ENCODE measurements around the gene SLC6A6.
A peak's percentile ranks its signal among the peaks of the same experiment; 100 is the strongest.

The SLC6A6 gene

GRCh38 chr3:14505001-14505802, 102.8 kb downstream of the SLC6A6 start:
- DNase-seq (ENCODE audit: insufficient read length, low spot score) = no peak
- no peak for FAIRE-seq
- TF ChIP-seq POU2F2 (IDR thresholded peaks at IDR 0.05; ENCODE audit: low read depth, low read length) (no peak), TAF1 (IDR thresholded peaks at IDR 0.05; ENCODE audit: low read depth, low read length) (no peak), SPI1 (IDR thresholded peaks at IDR 0.05; ENCODE audit: low read depth, low read length) (no peak), POLR2AphosphoS5 (IDR thresholded peaks at IDR 0.05; ENCODE audit: low read depth, low read length) (no peak), PAX5 (IDR thresholded peaks at IDR 0.05; ENCODE audit: insufficient read depth, low read length, severe bottlenecking) (no peak), POLR2A (IDR thresholded peaks at IDR 0.05; ENCODE audit: low read depth, low read length) (no peak)

- DNase-seq (ENCODE audit: insufficient read length, low spot score) = no peak
- FAIRE-seq = no peak
- TF ChIP-seq PAX5 (IDR thresholded peaks at IDR 0.05; ENCODE audit: insufficient read depth, low read length, severe bottlenecking) (no peak), POLR2A (IDR thresholded peaks at IDR 0.05; ENCODE audit: low read depth, low read length) (no peak), POU2F2 (IDR thresholded peaks at IDR 0.05; ENCODE audit: low read depth, low read length) (no peak), SPI1 (IDR thresholded peaks at IDR 0.05; ENCODE audit: low read depth, low read length) (no peak), POLR2AphosphoS5 (IDR thresholded peaks at IDR 0.05; ENCODE audit: low read depth, low read length) (no peak), TAF1 (IDR thresholded peaks at IDR 0.05; ENCODE audit: low read depth, low read length) (no peak)
Measured at GRCh38 chr3:14505803-14506500, 103.5 kb downstream of the SLC6A6 start.

- TF ChIP-seq PAX5 (IDR thresholded peaks at IDR 0.05; ENCODE audit: insufficient read depth, low read length, severe bottlenecking) (no peak), POLR2AphosphoS5 (IDR thresholded peaks at IDR 0.05; ENCODE audit: low read depth, low read length) (no peak), POLR2A (IDR thresholded peaks at IDR 0.05; ENCODE audit: low read depth, low read length) (no peak), TAF1 (IDR thresholded peaks at IDR 0.05; ENCODE audit: low read depth, low read length) (no peak), POU2F2 (IDR thresholded peaks at IDR 0.05; ENCODE audit: low read depth, low read length) (no peak), SPI1 (IDR thresholded peaks at IDR 0.05; ENCODE audit: low read depth, low read length) (no peak)
- FAIRE-seq (no peak), DNase-seq (ENCODE audit: insufficient read length, low spot score) (no peak)
Measured at GRCh38 chr3:14506626-14507304, 104.4 kb downstream of the SLC6A6 start.

GRCh38 chr3:14507305-14507741, 104.9 kb downstream of the SLC6A6 start:
- no peak for TF ChIP-seq POLR2AphosphoS5 (IDR thresholded peaks at IDR 0.05; ENCODE audit: low read depth, low read length)
- no peak for TF ChIP-seq POU2F2 (IDR thresholded peaks at IDR 0.05; ENCODE audit: low read depth, low read length)
- no peak for TF ChIP-seq PAX5 (IDR thresholded peaks at IDR 0.05; ENCODE audit: insufficient read depth, low read length, severe bottlenecking)
- no peak for TF ChIP-seq SPI1 (IDR thresholded peaks at IDR 0.05; ENCODE audit: low read depth, low read length)
- TF ChIP-seq TAF1 (IDR thresholded peaks at IDR 0.05; ENCODE audit: low read depth, low read length) = no peak
- no peak for TF ChIP-seq POLR2A (IDR thresholded peaks at IDR 0.05; ENCODE audit: low read depth, low read length)
- FAIRE-seq (no peak), DNase-seq (ENCODE audit: insufficient read length, low spot score) (no peak)

- no peak for TF ChIP-seq POU2F2 (IDR thresholded peaks at IDR 0.05; ENCODE audit: low read depth, low read length)
- no peak for FAIRE-seq
- DNase-seq (ENCODE audit: insufficient read length, low spot score) = no peak
Measured at GRCh38 chr3:14507757-14508504, 105.5 kb downstream of the SLC6A6 start.

GRCh38 chr3:14508505-14508819, 106.1 kb downstream of the SLC6A6 start:
- no peak for TF ChIP-seq TAF1 (IDR thresholded peaks at IDR 0.05; ENCODE audit: low read depth, low read length)
- TF ChIP-seq POU2F2 (IDR thresholded peaks at IDR 0.05; ENCODE audit: low read depth, low read length) = no peak
- no peak for TF ChIP-seq PAX5 (IDR thresholded peaks at IDR 0.05; ENCODE audit: insufficient read depth, low read length, severe bottlenecking)
- TF ChIP-seq POLR2AphosphoS5 (IDR thresholded peaks at IDR 0.05; ENCODE audit: low read depth, low read length) = no peak
- no peak for TF ChIP-seq POLR2A (IDR thresholded peaks at IDR 0.05; ENCODE audit: low read depth, low read length)
- no peak for TF ChIP-seq SPI1 (IDR thresholded peaks at IDR 0.05; ENCODE audit: low read depth, low read length)
- DNase-seq (ENCODE audit: insufficient read length, low spot score) = no peak
- no peak for FAIRE-seq

- TF ChIP-seq PAX5 (IDR thresholded peaks at IDR 0.05; ENCODE audit: insufficient read depth, low read length, severe bottlenecking) (no peak), TAF1 (IDR thresholded peaks at IDR 0.05; ENCODE audit: low read depth, low read length) (no peak), SPI1 (IDR thresholded peaks at IDR 0.05; ENCODE audit: low read depth, low read length) (no peak), POLR2A (IDR thresholded peaks at IDR 0.05; ENCODE audit: low read depth, low read length) (no peak), POLR2AphosphoS5 (IDR thresholded peaks at IDR 0.05; ENCODE audit: low read depth, low read length) (no peak), POU2F2 (IDR thresholded peaks at IDR 0.05; ENCODE audit: low read depth, low read length) (no peak)
- DNase-seq (ENCODE audit: insufficient read length, low spot score) (peak; percentile 92), FAIRE-seq (peak; percentile 50)
Measured at GRCh38 chr3:14508966-14509795, 106.8 kb downstream of the SLC6A6 start.

GRCh38 chr3:14509796-14510100, 107.3 kb downstream of the SLC6A6 start:
- FAIRE-seq (no peak), DNase-seq (ENCODE audit: insufficient read length, low spot score) (no peak)
- TF ChIP-seq TAF1 (IDR thresholded peaks at IDR 0.05; ENCODE audit: low read depth, low read length) = no peak
- no peak for TF ChIP-seq SPI1 (IDR thresholded peaks at IDR 0.05; ENCODE audit: low read depth, low read length)
- TF ChIP-seq POLR2AphosphoS5 (IDR thresholded peaks at IDR 0.05; ENCODE audit: low read depth, low read length) = no peak
- TF ChIP-seq POLR2A (IDR thresholded peaks at IDR 0.05; ENCODE audit: low read depth, low read length) = no peak
- no peak for TF ChIP-seq POU2F2 (IDR thresholded peaks at IDR 0.05; ENCODE audit: low read depth, low read length)
- no peak for TF ChIP-seq PAX5 (IDR thresholded peaks at IDR 0.05; ENCODE audit: insufficient read depth, low read length, severe bottlenecking)
